OCI-LY7 (cell line): ENCODE data around the gene CEACAM7. TPM values are rescaled to one million over a fixed set of nuclear protein-coding genes. Genes with fewer than 3 reads are reported as not detected.
"Not testable (repeated sequence)": the region's sequence is repeated elsewhere in the genome, so short reads cannot be mapped to it uniquely, and the experiment has no call there.

Experiments
- BruUV-seq: library from RNA; stranded (reverse); fragments of 400-500 nt; replicated peaks from 2 replicates; lab custom pipeline; 2021; lab: Mats Ljungman, UMichigan
- CTCF ChIA-PET: fragments of 300-600 bp; sonication (Branson Sonifier 250); formaldehyde crosslinking; loops from one replicate; lab custom pipeline; 2022; ENCODE audit warnings: antibody characterized with exemption; ENCODE audit not compliant: unreplicated experiment; lab: Charles Lee
- POLR2A ChIA-PET: fragments of 300-600 bp; sonication (Branson Sonifier 250); formaldehyde crosslinking; loops from one replicate; lab custom pipeline; 2022; ENCODE audit warnings: antibody characterized with exemption; lab: Charles Lee
- DNase-seq: peaks from one replicate; pipeline ENCODE4 v3.0.0-alpha.2; 2015; ENCODE audit warnings: low spot score
- H2AFZ ChIP-seq: fragments of 200-600 bp; sonication (generic), shearing (Covaris generic); 2 replicates; pipeline ENCODE4 v1.6.1; 2014; ENCODE audit warnings: mild to moderate bottlenecking, antibody characterized with exemption, low read length, moderate library complexity
- H3K27ac ChIP-seq: fragments of 200-600 bp; sonication (generic); 2 replicates; pipeline ENCODE4 v1.5.1; 2014; ENCODE audit warnings: mixed run types, low read depth, mild to moderate bottlenecking, moderate library complexity, low read length, inconsistent platforms; ENCODE audit not compliant: poor library complexity, severe bottlenecking
- H3K36me3 ChIP-seq: fragments of 200-600 bp; sonication (generic); 2 replicates; pipeline ENCODE4 v1.6.1; 2014; ENCODE audit warnings: mild to moderate bottlenecking, antibody characterized with exemption, low read length, moderate library complexity, mixed read lengths; ENCODE audit not compliant: insufficient read depth
- H3K4me1 ChIP-seq: fragments of 200-600 bp; sonication (generic); 2 replicates; pipeline ENCODE4 v1.5.1; 2014; ENCODE audit warnings: mild to moderate bottlenecking, low read length; ENCODE audit not compliant: insufficient read depth, poor library complexity, severe bottlenecking
- H3K4me2 ChIP-seq: fragments of 200-600 bp; sonication (generic); 2 replicates; pipeline ENCODE4 v1.6.1; 2014; ENCODE audit warnings: mild to moderate bottlenecking, low read length
- H3K4me3 ChIP-seq: fragments of 200-600 bp; sonication (generic); 2 replicates; pipeline ENCODE4 v1.5.1; 2014; ENCODE audit warnings: mild to moderate bottlenecking, low read depth, low read length; ENCODE audit not compliant: poor library complexity, severe bottlenecking
- H3K79me2 ChIP-seq: fragments of 200-600 bp; sonication (generic); 2 replicates; pipeline ENCODE4 v1.6.1; 2016; ENCODE audit warnings: low read depth, mild to moderate bottlenecking, low read length, moderate library complexity, mixed read lengths; ENCODE audit not compliant: insufficient read depth
- H3K9me2 ChIP-seq: fragments of 200-600 bp; sonication (generic); 2 replicates; pipeline ENCODE4 v1.6.1; 2016; ENCODE audit warnings: mild to moderate bottlenecking, low read length, mixed read lengths; ENCODE audit not compliant: insufficient read depth
- H3K9me3 ChIP-seq: fragments of 200-600 bp; sonication (generic); 2 replicates; pipeline ENCODE4 v1.6.1; 2014; ENCODE audit warnings: mild to moderate bottlenecking, mixed run types, low read length, mixed read lengths
- H4K20me1 ChIP-seq: fragments of 200-600 bp; sonication (generic); 2 replicates; pipeline ENCODE4 v1.6.1; 2014; ENCODE audit warnings: mild to moderate bottlenecking, antibody characterized with exemption, low read length, moderate library complexity, mixed read lengths; ENCODE audit not compliant: insufficient read depth
- EZH2phosphoT487 ChIP-seq: fragments of 200-600 bp; sonication (generic); IDR thresholded peaks from 2 replicates; pipeline ENCODE4 v1.6.1; 2018; ENCODE audit warnings: low read depth, borderline replicate concordance, mild to moderate bottlenecking, mixed run types, antibody characterized with exemption, low read length, moderate library complexity, mixed read lengths
- intact Hi-C: fragments of 100-400 bp; cut with micrococcal nuclease; formaldehyde crosslinking; loops from one replicate; pipeline ENCODE4 v1.10.0; 2022; ENCODE audit not compliant: unreplicated experiment
- total RNA-seq, 2 experiments: library from RNA; depleted of rRNA in 1 of 2; stranded (reverse); fragments of >200 nt in 1 of 2; shearing (Covaris generic) in 1 of 2; gene quantifications; 2 replicates each; pipeline ENCODE4 v1.2.3, GENCODE V29; 2014 to 2022
- TF ChIP-seq, protein P1 (sequence below): fragments of 200-600 bp; sonication (generic); conservative IDR thresholded peaks from 2 replicates; pipeline ENCODE4 v1.5.1; 2014; ENCODE audit warnings: mild to moderate bottlenecking, antibody characterized with exemption, low read length, moderate library complexity, mixed read lengths

Gene CEACAM7
- total RNA-seq, 2 experiments from 2014 or later = not detected

DNA sequence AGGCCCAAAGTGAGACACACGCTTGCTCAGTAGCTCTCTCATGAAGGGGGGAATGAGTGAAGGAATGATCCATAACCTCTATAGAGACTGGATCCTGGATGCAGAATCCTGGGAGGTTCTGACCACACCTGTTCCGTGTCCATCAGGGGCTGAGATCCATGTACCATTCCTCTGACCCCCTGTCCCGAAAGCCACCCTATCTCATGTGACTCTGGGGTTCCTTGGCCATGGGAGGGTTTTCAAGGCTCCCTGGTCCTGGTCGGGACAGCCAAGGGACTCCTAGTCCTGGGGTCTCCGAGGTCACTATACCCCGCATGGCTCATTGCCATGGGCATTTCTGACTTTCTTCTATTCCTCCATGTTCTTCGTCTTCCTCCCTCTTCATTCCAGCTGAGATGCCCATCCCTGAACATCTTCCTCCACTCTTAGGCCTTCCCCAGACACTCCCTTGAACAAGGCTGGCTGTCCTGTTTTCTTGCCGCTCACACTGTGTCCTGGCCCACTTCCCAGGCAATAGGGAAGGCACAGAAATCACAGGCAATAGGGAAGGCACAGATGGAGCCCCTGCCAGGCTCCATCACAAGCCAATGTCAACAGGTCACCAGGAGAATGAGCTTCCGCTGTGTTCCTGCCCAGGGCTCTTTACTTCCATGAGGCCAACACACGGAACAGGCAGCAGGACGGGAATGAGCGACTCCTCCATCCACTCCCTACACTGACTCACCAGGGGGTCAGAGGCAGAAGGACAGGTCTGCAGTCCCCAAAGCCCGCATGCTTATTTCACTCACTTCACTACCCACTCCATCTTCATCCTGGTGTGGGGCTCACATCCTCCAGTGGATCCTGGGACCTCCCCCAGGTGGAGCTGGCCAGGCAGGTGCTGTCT lies 23.5 kb upstream of the CEACAM7 start:
- Histone ChIP-seq H3K4me1 (no peaks in the 10 kb centered on the region), H4K20me1 (no peaks in the 10 kb centered on the region; the same call in 1 of the 2 replicates), H3K4me2 (no peak overlapping the region), H3K27ac (no peak overlapping the region), H3K4me3 (no peak overlapping the region), H3K79me2 (no peaks in the 10 kb centered on the region), H3K36me3 (no peaks in the 10 kb centered on the region), H3K9me2 (no peaks in the 10 kb centered on the region), H2AFZ (no peak overlapping the region), H3K9me3 (no peaks in the 10 kb centered on the region)
- no peak for DNase-seq
- ChIA-PET CTCF (no interaction called here), POLR2A (no interaction called here)
- TF ChIP-seq, protein P1, sequence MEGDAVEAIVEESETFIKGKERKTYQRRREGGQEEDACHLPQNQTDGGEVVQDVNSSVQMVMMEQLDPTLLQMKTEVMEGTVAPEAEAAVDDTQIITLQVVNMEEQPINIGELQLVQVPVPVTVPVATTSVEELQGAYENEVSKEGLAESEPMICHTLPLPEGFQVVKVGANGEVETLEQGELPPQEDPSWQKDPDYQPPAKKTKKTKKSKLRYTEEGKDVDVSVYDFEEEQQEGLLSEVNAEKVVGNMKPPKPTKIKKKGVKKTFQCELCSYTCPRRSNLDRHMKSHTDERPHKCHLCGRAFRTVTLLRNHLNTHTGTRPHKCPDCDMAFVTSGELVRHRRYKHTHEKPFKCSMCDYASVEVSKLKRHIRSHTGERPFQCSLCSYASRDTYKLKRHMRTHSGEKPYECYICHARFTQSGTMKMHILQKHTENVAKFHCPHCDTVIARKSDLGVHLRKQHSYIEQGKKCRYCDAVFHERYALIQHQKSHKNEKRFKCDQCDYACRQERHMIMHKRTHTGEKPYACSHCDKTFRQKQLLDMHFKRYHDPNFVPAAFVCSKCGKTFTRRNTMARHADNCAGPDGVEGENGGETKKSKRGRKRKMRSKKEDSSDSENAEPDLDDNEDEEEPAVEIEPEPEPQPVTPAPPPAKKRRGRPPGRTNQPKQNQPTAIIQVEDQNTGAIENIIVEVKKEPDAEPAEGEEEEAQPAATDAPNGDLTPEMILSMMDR = no peak
- no peak for TF ChIP-seq EZH2phosphoT487
- intact Hi-C loops = no loop called here
- BruUV-seq = no TSS peak

DNA sequence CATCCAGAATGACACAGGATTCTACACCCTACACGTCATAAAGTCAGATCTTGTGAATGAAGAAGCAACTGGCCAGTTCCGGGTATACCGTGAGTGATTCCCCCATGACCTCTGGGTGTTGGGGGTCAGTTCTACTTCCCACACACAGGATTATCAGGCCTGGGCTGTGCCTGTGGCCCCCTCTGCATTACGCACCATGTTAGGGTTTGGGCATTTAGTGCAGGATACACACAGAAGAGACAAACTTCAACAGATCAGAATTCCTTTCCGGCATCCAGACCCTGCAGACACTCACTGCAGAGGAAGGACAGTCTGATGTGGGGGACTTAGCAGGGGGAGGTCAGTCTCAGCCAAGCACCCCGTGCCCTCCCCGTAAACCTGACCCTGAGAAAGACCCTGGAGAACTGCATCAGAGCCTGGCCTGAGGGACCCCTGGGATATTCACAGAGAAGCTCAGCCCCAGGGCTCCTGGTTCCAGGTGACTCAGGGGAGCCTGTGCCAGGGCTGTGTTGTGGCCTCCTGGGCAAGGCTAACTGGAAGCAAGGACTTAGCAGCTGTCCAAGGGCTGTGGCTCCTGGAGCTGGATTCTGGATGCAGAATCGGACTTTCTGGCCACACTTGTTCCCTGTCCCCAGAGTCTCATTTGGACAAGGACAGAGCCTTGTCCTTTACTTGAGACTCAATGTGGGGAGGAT lies 22.0 kb upstream of the CEACAM7 start:
- no peak for DNase-seq
- no peaks in the 10 kb centered on the region for H3K9me3 ChIP-seq
- CTCF ChIA-PET = interaction anchor here (0.5 kb wide), 1 partner anchor 35 kb away, joined by 3 read pairs; no protein-coding TSS in a partner anchor
- no peak overlapping the region for H3K27ac ChIP-seq
- no peaks in the 10 kb centered on the region for H3K4me1 ChIP-seq
- no peak overlapping the region for H3K4me2 ChIP-seq
- H2AFZ ChIP-seq = no peak overlapping the region
- TF ChIP-seq EZH2phosphoT487 = no peak
- TF ChIP-seq, protein P1 = no peak
- H4K20me1 ChIP-seq = no peaks in the 10 kb centered on the region; the same call in 1 of the 2 replicates
- POLR2A ChIA-PET = no interaction called here
- no peaks in the 10 kb centered on the region for H3K9me2 ChIP-seq
- H3K36me3 ChIP-seq = no peaks in the 10 kb centered on the region
- H3K79me2 ChIP-seq = no peaks in the 10 kb centered on the region
- no peak overlapping the region for H3K4me3 ChIP-seq
- no TSS peak for BruUV-seq
- intact Hi-C loops = no loop called here

DNA sequence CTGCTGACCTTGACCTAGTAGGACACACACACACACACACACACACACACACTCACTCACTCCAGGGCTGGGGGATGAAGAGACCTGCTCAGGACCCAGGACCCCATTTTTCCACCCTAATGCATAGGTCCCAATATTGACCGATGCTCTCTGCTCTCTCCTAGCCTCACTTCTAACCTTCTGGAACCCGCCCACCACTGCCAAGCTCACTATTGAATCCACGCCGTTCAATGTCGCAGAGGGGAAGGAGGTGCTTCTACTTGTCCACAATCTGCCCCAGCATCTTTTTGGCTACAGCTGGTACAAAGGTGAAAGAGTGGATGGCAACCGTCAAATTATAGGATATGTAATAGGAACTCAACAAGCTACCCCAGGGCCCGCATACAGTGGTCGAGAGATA lies 21.4 kb upstream of the CEACAM7 start:
- DNase-seq, H3K9me3 ChIP-seq, H3K4me2 ChIP-seq, H4K20me1 ChIP-seq, H3K4me3 ChIP-seq, H3K79me2 ChIP-seq, H3K36me3 ChIP-seq, H2AFZ ChIP-seq, intact Hi-C loops, POLR2A ChIA-PET, H3K27ac ChIP-seq, H3K9me2 ChIP-seq, H3K4me1 ChIP-seq, BruUV-seq, CTCF ChIA-PET: not testable (repeated sequence)
